WTC11 (cell line): ENCODE measurements around the gene CLEC2L. TPM values are rescaled to one million over a fixed set of nuclear protein-coding genes. Genes with fewer than 3 reads are reported as not detected.

Source experiments
- ATAC-seq: fragments of 200-7000 bp; cut with Tn5 transposase; 2 replicates; pipeline ENCODE4 v1.10.0; 2021; ENCODE audit warnings: mild to moderate bottlenecking, moderate library complexity
- Bru-seq: library from RNA; stranded (reverse); fragments of 400-500 nt; gene quantifications from one replicate; lab custom pipeline; 2021; lab: Mats Ljungman, UMichigan
- CTCF ChIA-PET: fragments of 300-600 bp; sonication (Branson Sonifier 250); formaldehyde crosslinking; loops from one replicate; lab custom pipeline; 2021; ENCODE audit warnings: antibody characterized with exemption; lab: Charles Lee
- POLR2A ChIA-PET: fragments of 350-600 bp; sonication (Branson Sonifier 250); formaldehyde crosslinking; loops from one replicate; lab custom pipeline; 2021; ENCODE audit warnings: antibody characterized with exemption; lab: Charles Lee
- DNase-seq: peaks from one replicate; pipeline ENCODE4 v3.0.0; 2021; ENCODE audit warnings: low spot score
- H3K27ac Mint-ChIP-seq: 2 replicates; pipeline ENCODE4 v1.8.0; 2021; ENCODE audit warnings: mixed read lengths
- H3K27me3 Mint-ChIP-seq: 2 replicates; pipeline ENCODE4 v1.8.0; 2021; ENCODE audit warnings: low read depth, mild to moderate bottlenecking, moderate library complexity, mixed read lengths
- H3K36me3 Mint-ChIP-seq: 2 replicates; pipeline ENCODE4 v1.8.0; 2021; ENCODE audit warnings: mixed read lengths
- H3K4me1 Mint-ChIP-seq: 2 replicates; pipeline ENCODE4 v1.8.0; 2022; ENCODE audit warnings: mixed read lengths
- H3K4me3 Mint-ChIP-seq: 2 replicates; pipeline ENCODE4 v1.8.0; 2021; ENCODE audit warnings: mild to moderate bottlenecking, moderate library complexity, mixed read lengths
- H3K9me3 Mint-ChIP-seq: 2 replicates; pipeline ENCODE4 v1.8.0; 2021; ENCODE audit warnings: mixed read lengths
- CTCF ChIP-seq: fragments of 200-600 bp; IDR thresholded peaks from 2 replicates; pipeline ENCODE4 v1.8.0; 2022; ENCODE audit warnings: antibody characterized with exemption
- ETV6 ChIP-seq: sonication (generic); formaldehyde crosslinking; IDR thresholded peaks from 2 replicates; pipeline ENCODE4 v1.8.1; 2022; ENCODE audit warnings: mild to moderate bottlenecking, missing genetic modification reagents
- FOXP1 ChIP-seq: sonication (generic); formaldehyde crosslinking; IDR thresholded peaks from 2 replicates; pipeline ENCODE4 v1.8.0; 2022; ENCODE audit warnings: missing genetic modification reagents, mild to moderate bottlenecking, moderate library complexity, borderline replicate concordance
- HMGA2 ChIP-seq: fragments of 250-450 bp; sonication (Bioruptor Pico); IDR thresholded peaks from 2 replicates; pipeline ENCODE4 v1.4.0; 2021; ENCODE audit warnings: mild to moderate bottlenecking, moderate library complexity
- HMGXB4 ChIP-seq: sonication (generic); formaldehyde crosslinking; IDR thresholded peaks from 2 replicates; pipeline ENCODE4 v1.8.1; 2023; ENCODE audit warnings: mild to moderate bottlenecking, moderate library complexity, missing genetic modification reagents
- IRF2 ChIP-seq: sonication (generic); formaldehyde crosslinking; IDR thresholded peaks from 2 replicates; pipeline ENCODE4 v1.8.0; 2022; ENCODE audit warnings: low read depth, missing genetic modification reagents, borderline replicate concordance
- JUN ChIP-seq: sonication (generic); formaldehyde crosslinking; IDR thresholded peaks from 2 replicates; pipeline ENCODE4 v1.8.0; 2023; ENCODE audit warnings: mild to moderate bottlenecking, missing genetic modification reagents
- MLX ChIP-seq: sonication (generic); formaldehyde crosslinking; IDR thresholded peaks from 2 replicates; pipeline ENCODE4 v1.8.1; 2023; ENCODE audit warnings: mild to moderate bottlenecking, missing genetic modification reagents, moderate library complexity
- NFATC4 ChIP-seq: fragments of 250-450 bp; sonication (Bioruptor Pico); IDR thresholded peaks from 2 replicates; pipeline ENCODE4 v1.9.0; 2021; ENCODE audit warnings: mild to moderate bottlenecking
- PRRX2 ChIP-seq: fragments of 250-450 bp; sonication (Bioruptor Pico); IDR thresholded peaks from 2 replicates; pipeline ENCODE4 v1.8.0; 2021; ENCODE audit warnings: mild to moderate bottlenecking
- SMAD3 ChIP-seq: sonication (generic); formaldehyde crosslinking; IDR thresholded peaks from 2 replicates; pipeline ENCODE4 v1.8.0; 2022; ENCODE audit warnings: missing genetic modification reagents, mild to moderate bottlenecking, borderline replicate concordance
- STAT6 ChIP-seq: sonication (generic); formaldehyde crosslinking; conservative IDR thresholded peaks from 2 replicates; pipeline ENCODE4 v1.8.1; 2023; ENCODE audit warnings: mild to moderate bottlenecking, low read depth, missing genetic modification reagents, moderate library complexity
- TEAD4 ChIP-seq: sonication (generic); formaldehyde crosslinking; IDR thresholded peaks from 2 replicates; pipeline ENCODE4 v1.8.0; 2022; ENCODE audit warnings: mild to moderate bottlenecking, missing genetic modification reagents
- USF2 ChIP-seq: sonication (generic); formaldehyde crosslinking; IDR thresholded peaks from 2 replicates; pipeline ENCODE4 v1.8.1; 2023; ENCODE audit warnings: mild to moderate bottlenecking, missing genetic modification reagents, moderate library complexity
- ZBTB43 ChIP-seq: sonication (generic); formaldehyde crosslinking; IDR thresholded peaks from 2 replicates; pipeline ENCODE4 v1.8.1; 2023; ENCODE audit warnings: mild to moderate bottlenecking, missing genetic modification reagents
- ZNF263 ChIP-seq: sonication (generic); formaldehyde crosslinking; IDR thresholded peaks from 2 replicates; pipeline ENCODE4 v1.8.1; 2022; ENCODE audit warnings: low read depth, mild to moderate bottlenecking, moderate library complexity, missing genetic modification reagents
- ZNF317 ChIP-seq: sonication (generic); formaldehyde crosslinking; IDR thresholded peaks from 2 replicates; pipeline ENCODE4 v1.8.1; 2023; ENCODE audit warnings: low read depth, mild to moderate bottlenecking, moderate library complexity, missing genetic modification reagents, borderline replicate concordance
- long read RNA-seq, 3 experiments: library from RNA in 1 of 3; library from capped mRNA in 1 of 3; library from polyadenylated mRNA in 1 of 3; unstranded in 2 of 3; stranded (forward) in 1 of 3; transcript quantifications; one replicate each; pipeline ENCODE4 v2.0.0, GENCODE V29; 2021
- total RNA-seq: library from RNA; stranded (reverse); gene quantifications from 3 replicates; pipeline ENCODE4 v1.2.3, GENCODE V29; 2021

Gene CLEC2L
- 0.13 to 0.69 TPM (median 0.44 TPM) in 3 replicates for total RNA-seq
- Bru-seq, nascent RNA, result percentile 30 among the genes with signal in this experiment
- long read RNA-seq, experiment 1, partial matches to known transcripts, result 1 of 2 reads
- long read RNA-seq, experiment 1, other reads (novel, unspliced or antisense), result 1 of 2 reads
- long read RNA-seq, experiment 2, result 0 reads
- long read RNA-seq, experiment 3, result 0 reads

- POLR2A ChIA-PET, result no interaction called here
- CTCF ChIA-PET, result interaction anchor here (0.6 to 1.1 kb wide), 6 partner anchors 18 to 89 kb away, joined by 3 to 7 read pairs (median 3); no protein-coding TSS in a partner anchor
- Mint-ChIP-seq H3K9me3 (peaks cover 9% of the 10 kb centered on the region; the same call in 1 of the 2 replicates), H3K4me3 (peak within 1 kb of the TSS; percentile 75), H3K27ac (no peak within 1 kb of the TSS), H3K27me3 (peaks cover 64% of the 10 kb centered on the region), H3K36me3 (no peaks in the 10 kb centered on the region), H3K4me1 (peaks cover 3% of the 10 kb centered on the region)
- peak; percentile 43 for DNase-seq
- peak; percentile 59 for ATAC-seq
- TF ChIP-seq HMGXB4 (CRISPR knock-in tag), result 0 out of 2 replicates have a peak, but pooled peaks have one; percentile 20
- no peak for TF ChIP-seq IRF2 (CRISPR knock-in tag)
These were observed at the start of gene CLEC2L for GRCh38 chr7:139523199-139523941. Gene CLEC2L (plus strand): TSS chr7:139523685. CDS start chr7:139523928, 243 bp downstream.

- DNase-seq, result no peak
- H3K27me3 Mint-ChIP-seq, result peaks cover 2% of the 10 kb centered on the region; the same call in 1 of the 2 replicates
- H3K27ac Mint-ChIP-seq, result no peak overlapping the region
- peaks cover 5% of the 10 kb centered on the region for H3K9me3 Mint-ChIP-seq
- TF ChIP-seq TEAD4, result no peak
- no peak for TF ChIP-seq JUN (CRISPR knock-in tag)
- TF ChIP-seq ZNF317 (CRISPR knock-in tag), result no peak
- TF ChIP-seq FOXP1 (CRISPR knock-in tag), result no peak
- TF ChIP-seq SMAD3, result no peak
- no peak for TF ChIP-seq ZNF263 (CRISPR knock-in tag)
- TF ChIP-seq MLX, result no peak
- no peak for TF ChIP-seq ZBTB43
- TF ChIP-seq PRRX2 (CRISPR knock-in tag), result no peak
- TF ChIP-seq CTCF, result no peak
- TF ChIP-seq STAT6, result no peak
- TF ChIP-seq HMGA2 (CRISPR knock-in tag), result no peak
- no peak for TF ChIP-seq USF2
- TF ChIP-seq NFATC4 (CRISPR knock-in tag), result no peak
- TF ChIP-seq ETV6 (CRISPR knock-in tag), result no peak
- ChIA-PET POLR2A (interaction anchor here (1.3 kb wide), 1 partner anchor 7 kb away, joined by 5 read pairs; the partner anchor contains the start of gene KLRG2), CTCF (no interaction called here)
- H3K4me3 Mint-ChIP-seq, result no peak overlapping the region
- 0 out of 2 replicates have a peak, but pooled peaks cover under 1% of the 10 kb centered on the region for H3K4me1 Mint-ChIP-seq
- no peak for ATAC-seq
- peaks cover 46% of the 10 kb centered on the region for H3K36me3 Mint-ChIP-seq
These were observed 47.3 kb upstream of the CLEC2L start for GRCh38 chr7:139476139-139476538.
